GM19351 (cell line): Measurements from ENCODE around the gene CLASRP.

ENCODE experiments used
- ATAC-seq: cut with Tn5 transposase; IDR thresholded peaks from one replicate; pipeline ENCODE4 v1.9.1; 2021; ENCODE audit warnings: mild to moderate bottlenecking, moderate library complexity; ENCODE audit not compliant: unreplicated experiment

Gene CLASRP

GRCh38 chr19:45059258-45059965, 20.6 kb downstream of the CLASRP start:
- ATAC-seq: peak; percentile 51

- no peak for ATAC-seq
These were observed 23.1 kb downstream of the CLASRP start for GRCh38 chr19:45061965-45062364.

GRCh38 chr19:45063851-45064801, 25.3 kb downstream of the CLASRP start:
- no peak for ATAC-seq

- ATAC-seq: no peak
These were observed 28.2 kb downstream of the CLASRP start for GRCh38 chr19:45066921-45067661.

DNA sequence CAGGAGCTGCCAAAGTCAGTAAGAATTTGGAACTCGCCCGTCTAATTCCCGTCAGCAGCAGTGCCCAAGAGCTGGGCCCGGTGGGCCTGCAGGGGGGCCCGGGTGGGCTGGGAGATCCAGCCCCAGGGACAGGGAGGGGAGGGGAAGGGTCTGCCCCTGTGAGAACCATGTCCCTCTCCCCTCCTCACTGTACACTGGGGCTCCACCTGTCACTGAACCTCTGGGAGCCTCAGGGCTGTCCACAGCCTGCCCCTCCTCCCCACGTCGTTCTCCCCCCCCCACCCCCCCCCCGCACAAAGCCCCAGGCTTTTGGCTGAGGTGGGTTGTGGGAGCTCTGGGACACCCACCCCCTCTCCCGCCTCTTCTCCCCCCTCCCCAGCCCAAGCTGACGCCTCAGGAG, 29.2 kb downstream of the CLASRP start:
- no peak for ATAC-seq

- no peak for ATAC-seq
These were observed 30.2 kb downstream of the CLASRP start for GRCh38 chr19:45069056-45069455.

- ATAC-seq: no peak
These were observed 31.4 kb downstream of the CLASRP start for GRCh38 chr19:45070214-45070613.

DNA sequence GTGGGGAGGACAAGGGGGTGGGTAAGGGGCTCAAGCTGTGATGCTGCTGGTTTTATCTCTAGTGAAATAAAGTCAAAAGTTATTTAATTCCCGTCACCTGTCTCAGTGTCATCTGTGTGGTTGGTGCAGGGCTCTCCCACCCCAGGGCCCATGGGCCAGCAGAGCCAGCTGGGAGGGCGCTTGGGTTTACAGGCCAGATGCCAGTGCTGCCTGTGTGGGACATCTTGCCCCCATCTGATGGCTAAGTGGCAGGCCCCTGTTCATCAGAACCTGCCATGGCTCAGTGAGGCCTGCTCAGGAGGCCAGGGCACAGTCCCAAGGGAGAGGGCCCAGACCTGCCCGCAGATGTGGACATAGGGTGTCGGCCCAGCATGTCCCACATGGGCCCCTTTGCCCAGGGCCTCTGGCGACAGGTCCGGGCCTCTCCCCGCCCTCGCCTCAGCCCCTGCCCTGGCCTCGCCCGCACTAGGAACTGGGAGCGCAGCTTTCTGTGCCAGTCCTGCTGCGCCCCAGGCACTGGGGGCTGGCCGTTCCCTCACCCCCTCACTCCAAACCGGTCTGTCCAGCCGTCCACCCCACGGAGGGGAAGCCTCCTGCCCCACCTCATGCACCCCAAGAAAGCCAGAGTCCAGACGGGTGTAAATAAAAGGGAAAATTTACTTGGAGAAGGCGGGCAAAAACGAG, 32.2 kb downstream of the CLASRP start:
- ATAC-seq: no peak

DNA sequence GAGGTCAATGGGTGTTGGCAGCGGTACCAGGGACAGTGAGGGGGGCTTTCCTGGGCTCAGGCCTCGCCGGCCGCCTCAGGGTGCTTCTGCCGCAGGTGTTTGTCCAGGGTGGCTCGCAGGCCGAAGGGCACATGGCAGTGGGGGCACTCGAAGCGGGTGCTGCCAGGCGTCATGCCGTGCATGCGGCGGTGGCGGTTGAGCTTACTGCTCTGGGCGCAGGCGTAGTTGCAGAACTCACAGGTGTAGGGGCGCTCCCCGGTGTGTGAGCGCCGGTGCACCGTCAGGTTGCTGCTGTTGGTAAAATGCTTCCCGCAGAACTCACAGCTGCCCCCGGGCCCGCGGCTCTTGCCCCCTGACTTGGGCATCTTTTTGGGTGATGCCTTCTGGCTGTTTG, 32.7 kb downstream of the CLASRP start:
- ATAC-seq: no peak

DNA sequence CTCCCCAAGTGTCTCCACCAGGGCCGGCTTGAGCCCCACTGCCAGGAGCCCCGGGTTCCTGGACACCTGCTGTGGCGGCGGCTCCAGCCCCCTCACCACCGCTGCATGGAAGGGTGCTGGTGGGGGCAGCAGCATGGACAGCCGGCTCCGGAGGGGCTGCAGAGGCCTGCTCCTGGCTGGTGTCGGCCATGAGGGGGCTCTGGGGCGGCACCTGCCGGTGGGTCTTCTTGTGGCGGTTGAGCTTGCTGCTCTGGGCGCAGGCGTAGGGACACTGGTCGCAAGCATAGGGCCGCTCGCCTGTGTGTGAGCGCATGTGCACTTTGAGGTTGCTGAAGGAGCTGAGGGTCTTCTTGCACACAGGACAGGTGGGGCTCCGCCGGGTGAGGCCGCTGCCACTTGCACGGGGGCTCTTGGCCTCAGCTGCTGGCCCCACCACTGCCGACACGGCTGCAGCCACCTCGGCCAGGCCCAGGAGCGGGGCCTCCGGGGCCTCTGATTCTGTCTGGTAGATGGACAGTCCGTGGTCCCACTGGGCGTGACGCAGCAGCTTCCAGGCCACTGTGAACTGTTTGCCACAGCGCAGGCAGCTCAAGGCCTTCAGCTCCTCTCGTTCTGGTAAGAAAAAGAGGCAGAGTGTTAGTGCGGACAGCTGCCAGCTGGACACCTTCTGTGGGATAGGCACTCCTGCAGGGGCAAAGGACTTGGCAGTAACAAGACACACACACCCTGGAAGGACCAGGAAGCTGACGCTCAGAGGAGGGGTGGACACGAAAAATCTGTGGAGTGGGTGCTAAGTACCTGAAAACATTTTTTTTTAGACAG, 33.3 kb downstream of the CLASRP start:
- ATAC-seq: no peak

DNA sequence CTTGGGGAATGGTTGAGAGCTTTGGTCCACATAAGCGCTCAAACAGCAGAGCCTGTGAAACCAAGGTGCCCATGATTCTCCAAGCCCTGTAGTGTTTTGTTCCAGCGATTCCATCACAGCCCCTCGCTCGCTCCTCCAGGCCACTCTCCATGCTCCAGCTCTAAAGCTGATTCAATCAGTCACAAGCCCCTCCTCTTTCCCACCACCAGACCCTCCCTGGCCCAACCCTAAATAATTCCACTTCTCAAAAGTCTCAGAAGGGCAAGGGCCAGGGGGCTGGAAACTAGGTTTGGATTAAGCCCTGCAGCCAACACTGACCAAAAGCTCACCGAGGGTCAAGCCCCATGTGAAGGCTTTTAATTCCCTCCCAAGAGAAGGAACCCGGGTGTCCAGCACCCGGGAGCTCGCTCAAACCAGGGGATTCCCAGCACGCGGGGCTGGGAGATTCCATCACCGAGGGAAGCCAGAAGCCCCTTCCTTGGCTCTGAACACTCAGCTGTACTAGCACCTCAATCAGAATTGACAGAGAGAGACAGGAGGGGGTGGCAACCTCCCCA, 36.0 kb downstream of the CLASRP start:
- ATAC-seq: no peak

- peak; percentile 63 for ATAC-seq
These were observed 36.6 kb downstream of the CLASRP start for GRCh38 chr19:45075301-45076028.

GRCh38 chr19:45076029-45076850, 37.4 kb downstream of the CLASRP start, which contains the start of gene ZNF296:
Gene ZNF296 (minus strand): TSS chr19:45076478. CDS start chr19:45076373, 105 bp downstream.
- ATAC-seq: peak; percentile 52

DNA sequence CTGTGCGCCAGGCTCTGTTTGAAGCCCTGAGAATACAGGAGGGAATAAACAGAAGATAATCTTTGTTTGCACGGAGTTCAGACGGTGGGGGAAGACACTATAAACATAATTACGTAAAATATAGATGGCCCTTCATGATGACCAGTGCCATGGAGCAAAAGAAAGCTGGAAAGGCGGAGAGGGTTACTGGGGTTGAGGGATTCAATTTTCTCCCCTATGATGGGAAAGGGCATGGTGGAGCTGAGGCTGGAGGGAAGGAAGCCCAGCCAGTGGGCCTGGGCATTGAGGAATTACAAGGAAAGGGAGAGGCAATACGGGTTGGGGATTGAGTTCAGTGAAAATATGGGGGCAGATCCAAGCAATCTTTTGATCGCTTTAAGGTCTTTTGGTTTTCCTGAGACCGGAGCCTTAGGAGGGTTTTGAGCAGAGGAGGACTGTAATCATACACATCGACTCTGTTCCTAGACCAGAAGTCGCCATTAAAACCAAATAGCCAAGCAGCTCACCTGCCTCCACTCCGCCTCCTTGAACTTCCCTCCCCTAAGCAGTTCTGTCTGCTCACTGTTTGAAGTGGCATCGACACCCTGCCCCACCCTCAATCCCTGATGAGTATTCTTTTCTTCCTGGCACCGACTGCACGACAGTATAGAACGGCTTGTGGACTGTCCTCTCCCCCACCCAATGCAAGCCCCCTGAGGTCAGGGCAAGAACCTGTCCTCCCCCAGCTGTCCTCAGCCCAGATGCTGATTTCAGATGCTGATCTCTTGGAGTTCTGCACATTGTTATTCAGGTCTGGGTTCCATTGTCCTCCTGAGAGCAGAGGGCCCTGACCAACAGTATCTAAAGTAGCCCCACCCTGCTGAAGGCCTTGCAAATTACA, 38.2 kb downstream of the CLASRP start:
- no peak for ATAC-seq

GRCh38 chr19:45078390-45079062, 39.7 kb downstream of the CLASRP start:
- ATAC-seq: no peak
